Measurements from ENCODE around the gene ARGLU1.

ARGLU1 gene

GRCh38 chr13:106523576-106523975 lies 44.4 kb downstream of the ARGLU1 start:
- DNase-seq: peak; percentile 68

DNA sequence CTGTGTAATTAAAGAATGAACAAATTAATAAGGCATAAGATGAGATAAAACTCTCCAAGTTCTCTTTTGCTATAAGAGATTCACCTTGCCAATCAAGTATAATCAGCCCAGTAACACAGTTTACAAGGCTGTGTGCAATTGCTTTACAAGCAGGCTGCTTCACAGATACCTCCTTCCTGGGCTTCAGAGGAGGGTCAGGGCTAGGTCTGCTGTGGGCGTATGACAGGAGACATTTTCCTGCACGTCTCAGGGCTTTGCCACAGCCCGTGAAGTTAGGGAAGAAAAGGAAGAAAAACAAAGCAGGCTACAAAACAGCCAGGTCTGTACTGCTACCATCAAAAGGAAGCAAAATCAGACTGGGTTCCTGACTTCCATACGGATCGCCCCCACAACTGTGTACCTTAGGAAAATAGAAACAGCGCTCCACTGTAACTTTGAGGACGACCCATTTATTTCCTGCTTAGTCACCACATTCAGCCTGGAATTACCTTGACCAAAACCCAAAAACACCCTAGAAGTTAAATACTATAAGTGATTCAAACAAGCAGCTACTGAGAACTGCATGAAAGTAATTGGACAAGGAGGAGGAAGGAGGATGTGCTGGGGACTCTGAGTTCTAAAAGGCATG lies 44.9 kb downstream of the ARGLU1 start:
- no peak for DNase-seq

GRCh38 chr13:106522112-106522705 lies 45.7 kb downstream of the ARGLU1 start:
- DNase-seq: no peak

DNA sequence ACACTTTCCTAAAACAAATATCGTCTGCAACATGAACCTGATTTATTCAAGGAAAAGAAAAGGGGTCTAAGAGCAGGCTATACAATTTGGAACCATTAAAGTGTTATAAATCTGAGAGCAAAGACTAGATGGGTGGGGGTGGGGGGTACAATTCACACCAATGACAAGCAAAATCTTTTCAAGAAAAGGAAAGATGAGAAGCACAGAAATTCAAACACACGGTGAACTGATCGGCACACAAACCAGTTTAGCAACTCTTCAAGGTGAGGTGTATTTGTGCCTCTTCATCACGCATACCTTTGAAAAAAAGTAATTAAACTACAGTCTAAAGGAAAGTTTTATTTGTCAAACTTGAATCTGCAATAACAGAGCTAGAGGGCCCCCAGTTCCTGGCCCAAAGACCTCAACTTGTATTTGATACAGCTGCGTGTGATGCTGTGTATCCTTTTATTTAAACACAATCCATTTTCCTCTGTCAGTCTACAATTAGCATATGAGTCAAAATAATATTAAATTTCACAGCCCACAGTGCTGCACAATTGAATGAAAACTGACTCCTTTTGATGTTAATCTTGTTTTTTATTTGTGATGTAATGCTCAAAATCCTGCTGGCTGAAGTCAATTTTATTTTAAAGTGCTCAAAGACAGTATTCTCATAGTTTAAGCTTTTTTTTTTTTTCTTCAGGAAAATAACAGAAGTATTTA lies 46.7 kb downstream of the ARGLU1 start:
- no peak for DNase-seq

DNA sequence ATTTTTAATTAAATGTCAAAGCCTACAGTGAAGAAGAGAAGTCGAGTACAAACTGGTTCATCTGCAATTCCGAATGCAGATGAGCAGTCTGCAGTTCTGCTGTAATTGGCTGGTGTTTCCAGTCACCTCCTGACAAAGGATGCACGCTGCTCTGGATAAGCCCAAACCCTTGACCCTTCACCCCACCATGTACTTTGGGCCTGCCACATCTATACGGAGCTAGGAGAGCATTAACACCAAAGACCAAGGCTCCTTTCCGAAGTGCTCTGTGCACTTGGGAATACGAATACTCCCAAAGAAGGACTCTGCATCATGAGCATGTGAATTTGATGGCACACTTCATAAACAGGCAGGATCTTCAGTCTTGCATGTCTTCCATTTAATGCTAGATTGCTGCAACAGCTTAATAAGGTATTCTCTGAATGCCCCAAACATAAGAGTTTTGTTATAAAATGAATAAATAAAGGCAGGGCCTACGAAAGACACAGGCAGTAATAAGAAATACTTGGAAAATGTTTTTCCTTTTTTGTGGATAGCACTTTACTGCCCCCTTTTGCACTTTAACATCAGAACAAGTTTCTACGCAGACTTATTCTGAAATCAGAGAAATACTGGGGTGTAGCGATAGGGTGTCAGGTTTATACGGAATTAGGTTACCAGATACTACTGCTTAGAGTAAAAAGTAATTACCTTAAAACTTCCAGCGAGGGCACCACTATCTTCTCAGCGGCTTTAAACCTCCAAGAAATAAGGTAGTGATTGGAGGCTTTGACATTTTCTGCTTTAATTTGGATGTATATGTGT lies 47.5 kb downstream of the ARGLU1 start:
- peak; percentile 63 for DNase-seq

DNA sequence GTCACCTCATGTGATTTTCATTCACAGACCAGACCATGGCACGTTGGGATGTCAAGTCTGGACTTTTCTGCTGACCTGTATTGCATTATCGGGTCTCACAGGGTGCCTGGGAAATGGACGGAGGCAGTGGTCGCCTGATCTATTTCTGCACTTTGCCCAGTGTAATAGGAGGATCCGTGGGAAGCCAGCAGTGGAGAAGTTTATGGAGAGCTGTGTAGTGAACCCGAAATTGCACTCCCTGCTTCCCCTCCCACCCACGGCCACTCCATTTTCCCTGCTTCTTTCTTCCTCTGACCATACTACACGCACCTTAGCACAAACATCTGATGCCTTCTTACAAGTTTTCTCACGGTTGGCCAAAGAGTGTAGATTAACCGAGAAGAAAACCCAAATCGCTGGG lies 49.4 kb downstream of the ARGLU1 start:
- no peak for DNase-seq

GRCh38 chr13:106517109-106517847 lies 50.7 kb downstream of the ARGLU1 start:
- DNase-seq: peak; percentile 47

GRCh38 chr13:106515635-106516254 lies 52.2 kb downstream of the ARGLU1 start:
- no peak for DNase-seq

DNA sequence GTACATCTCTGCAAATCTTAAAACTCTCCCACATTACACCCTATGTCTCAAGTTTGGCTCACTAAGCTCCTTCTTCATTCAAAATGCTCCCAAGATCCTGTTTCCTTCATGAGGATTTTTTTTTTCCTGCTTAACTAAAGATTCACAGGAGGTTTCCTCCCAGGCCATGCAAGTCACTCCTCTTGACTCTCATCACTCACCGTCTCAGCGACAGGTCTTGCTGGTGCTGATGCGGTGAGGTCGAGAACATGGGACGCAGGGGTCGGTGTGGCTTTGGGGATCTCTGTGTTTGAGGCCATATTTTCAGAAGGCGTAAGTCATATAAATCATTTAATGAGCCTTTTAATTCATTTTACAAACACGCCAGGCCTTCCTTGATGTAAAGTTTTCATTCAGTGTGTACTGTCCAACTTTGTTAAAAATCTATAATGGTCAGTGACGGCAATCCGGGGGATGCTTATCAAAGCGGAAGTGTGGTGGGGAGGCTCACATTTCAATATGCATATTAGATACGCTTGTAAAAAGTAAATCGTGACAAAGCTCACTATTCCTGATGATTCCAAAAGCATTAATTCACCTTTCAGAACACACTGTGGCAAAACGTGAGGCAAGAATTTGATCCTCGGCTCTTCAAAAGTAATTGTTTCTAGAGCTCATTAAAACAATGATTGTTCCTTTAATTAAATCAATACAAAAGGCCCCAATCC lies 52.9 kb downstream of the ARGLU1 start:
- DNase-seq: no peak

DNA sequence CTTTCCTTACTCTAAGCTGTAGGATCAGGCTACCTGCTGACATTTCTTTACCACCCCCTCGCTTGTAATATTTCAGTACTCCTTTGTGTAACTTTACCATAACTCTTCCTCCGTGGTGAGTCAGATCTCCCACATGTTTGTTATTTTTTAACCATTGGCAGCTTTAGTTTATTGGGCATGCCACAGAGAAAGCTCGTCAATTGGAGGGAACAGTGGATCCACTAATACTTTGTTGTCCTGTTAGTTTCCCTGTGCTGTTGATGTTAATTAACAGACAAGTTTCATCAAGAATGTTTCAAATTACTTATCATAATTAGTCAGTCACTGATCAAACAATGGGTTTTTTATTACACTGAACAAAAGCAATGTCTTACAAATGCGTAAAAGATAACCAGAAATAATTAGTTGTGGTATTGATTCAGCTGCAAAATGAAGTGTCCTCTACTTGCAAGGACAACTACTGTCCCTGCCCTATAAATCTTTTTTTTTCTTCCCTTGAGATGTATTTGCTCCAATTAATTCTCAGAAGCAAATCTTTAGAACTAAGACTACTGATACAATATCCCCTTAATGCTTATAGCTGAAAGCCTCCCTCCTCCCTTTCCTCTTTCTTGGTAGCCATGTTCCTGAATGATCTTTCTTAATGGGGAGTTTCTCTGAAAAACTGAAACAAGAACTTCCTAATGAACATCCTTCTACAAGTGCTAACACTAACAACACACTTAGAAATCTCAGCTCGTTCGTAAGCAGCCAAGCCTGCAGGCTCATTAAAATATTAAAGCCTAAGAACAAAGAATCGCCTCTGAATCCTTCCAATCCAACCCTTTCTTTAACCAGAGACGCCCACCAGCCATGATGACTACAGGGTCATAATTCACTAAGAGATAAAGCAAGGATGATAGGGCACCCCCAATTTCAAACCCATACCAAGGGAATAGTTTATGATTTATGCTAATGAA lies 54.6 kb downstream of the ARGLU1 start:
- peak; percentile 48 for DNase-seq

DNA sequence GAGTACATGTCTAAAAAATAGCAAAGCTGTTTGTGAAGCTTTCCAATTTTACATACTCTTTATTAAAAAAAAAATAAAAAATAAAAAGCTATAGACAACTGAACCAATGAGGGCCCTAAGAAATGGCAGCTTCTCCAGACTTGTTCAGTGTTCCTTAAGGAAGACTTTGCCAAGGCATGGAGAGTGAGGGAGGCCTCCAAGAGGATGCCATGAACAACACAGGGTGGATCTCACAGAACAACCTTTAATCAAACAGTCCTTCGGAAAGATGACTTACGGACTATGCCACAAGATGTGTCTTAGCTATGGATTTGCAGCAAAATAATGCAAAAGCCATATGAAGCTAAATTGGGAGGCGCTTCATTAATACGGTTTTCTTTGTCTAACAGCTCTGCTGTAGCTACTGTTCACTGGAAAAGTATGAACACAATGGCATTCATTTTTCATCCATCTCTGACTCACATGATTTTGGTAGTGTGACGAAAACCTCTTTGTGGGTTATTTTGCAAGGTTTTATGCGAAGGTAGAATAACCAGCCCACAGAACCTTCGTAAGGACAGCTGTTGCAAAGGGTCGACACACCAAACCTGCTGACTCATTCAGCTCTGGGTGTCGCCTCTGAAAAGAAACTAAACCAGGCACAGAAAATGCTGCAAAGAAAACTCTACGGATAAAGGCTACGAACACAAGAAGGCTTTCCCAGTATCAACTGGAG lies 60.2 kb downstream of the ARGLU1 start:
- peak; percentile 93 for DNase-seq

DNA sequence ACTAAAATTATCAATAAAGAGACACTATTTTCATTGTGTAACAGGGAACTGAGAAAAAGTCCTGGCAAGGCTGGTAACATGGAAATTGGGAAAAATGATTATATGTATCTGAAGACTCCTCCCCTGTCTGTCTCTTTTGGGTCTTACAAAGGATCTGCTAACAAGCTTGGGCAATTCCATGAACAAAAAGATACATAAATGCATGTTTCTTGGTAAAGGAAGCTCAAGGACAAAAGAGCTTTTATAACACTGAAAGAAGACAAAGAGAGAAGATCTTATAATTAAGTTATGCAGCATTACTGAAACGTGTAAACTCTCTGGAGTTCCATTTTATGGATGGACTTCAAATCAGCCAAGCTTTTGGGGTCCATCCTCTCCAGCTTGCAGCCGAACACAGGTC lies 61.7 kb downstream of the ARGLU1 start:
- no peak for DNase-seq

DNA sequence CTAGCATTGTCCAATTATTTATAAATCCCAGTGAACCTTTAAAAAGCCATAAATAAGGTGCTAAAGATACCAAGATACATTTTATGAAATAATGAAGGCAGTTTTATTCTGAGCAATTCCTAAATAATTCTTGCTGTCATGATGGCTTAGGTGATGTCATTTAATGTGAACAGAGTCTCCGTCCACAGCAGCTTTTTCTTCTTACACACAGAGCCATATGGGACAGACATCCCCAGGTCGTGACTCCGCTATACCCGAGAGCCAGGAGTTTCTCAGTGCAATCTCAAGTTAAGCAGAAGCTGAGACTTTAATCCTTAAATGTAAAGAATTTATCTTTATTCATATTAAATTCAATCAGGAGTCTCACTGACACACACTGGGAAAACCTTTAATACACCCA lies 62.2 kb downstream of the ARGLU1 start:
- no peak for DNase-seq

DNA sequence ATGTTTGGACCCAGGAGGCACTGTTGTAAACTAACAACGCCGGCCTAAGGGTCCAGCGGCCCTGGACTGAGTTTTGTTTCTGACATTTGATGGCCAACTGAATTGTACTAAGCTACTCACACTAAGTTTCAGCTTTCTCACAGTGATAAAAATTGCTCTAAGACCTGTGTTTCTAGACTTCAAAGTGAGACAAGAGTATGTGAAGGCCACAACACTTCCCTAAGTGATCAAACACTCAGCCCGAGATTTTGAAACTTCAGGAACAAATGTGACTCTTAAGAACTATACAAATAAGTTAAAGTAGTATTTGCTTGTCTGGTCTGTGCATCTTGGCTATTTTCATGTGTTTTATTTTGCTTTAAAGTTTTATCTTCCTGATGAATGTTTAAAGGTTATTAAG lies 62.6 kb downstream of the ARGLU1 start:
- no peak for DNase-seq

GRCh38 chr13:106503730-106504453 lies 64.0 kb downstream of the ARGLU1 start:
- no peak for DNase-seq

GRCh38 chr13:106503272-106503671 lies 64.7 kb downstream of the ARGLU1 start:
- DNase-seq: no peak

DNA sequence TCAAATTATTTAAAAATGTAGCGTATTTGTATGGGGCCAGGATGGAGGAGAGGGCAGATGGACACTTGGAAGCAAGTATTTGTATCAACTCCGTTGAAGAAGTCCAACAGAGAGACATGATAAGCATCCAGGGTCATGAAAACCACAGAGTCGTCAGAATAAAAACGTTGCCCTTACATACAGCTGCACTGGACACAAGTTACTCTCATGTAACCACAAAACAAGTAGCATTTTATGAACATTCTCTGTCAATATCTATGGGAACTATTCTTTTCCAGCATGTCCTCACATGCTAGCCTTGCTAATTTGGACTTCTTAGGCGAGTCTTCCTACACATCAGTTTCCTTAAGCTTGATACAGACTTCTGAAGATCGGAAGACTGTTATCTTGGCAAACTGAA lies 67.5 kb downstream of the ARGLU1 start:
- no peak for DNase-seq

DNA sequence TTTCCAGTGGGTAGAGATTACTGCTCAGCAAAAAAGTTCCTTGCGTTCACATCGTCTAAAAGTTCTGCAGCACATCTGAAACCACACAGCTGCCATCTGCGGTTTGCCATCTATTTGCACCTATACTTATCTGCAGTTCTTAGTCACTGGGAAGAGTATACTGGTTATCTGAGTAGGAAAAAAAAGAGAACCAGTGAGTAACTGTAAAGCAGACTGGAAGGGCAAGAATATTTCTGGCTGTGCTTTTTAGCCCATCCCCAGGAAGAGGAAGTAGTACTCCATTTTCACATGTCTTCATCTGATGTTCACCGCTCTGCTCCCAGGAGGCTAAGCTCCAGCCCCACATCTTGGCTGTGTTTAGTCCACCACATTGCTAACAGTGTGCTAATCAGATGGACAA lies 68.0 kb downstream of the ARGLU1 start:
- DNase-seq: peak; percentile 19

- peak; percentile 32 for DNase-seq
Measured at GRCh38 chr13:106499113-106499512, 68.8 kb downstream of the ARGLU1 start.
